HFF-Myc (cell line): Measurements from ENCODE around the gene FAAP24.
"Not testable (repeated sequence)": the region's sequence is repeated elsewhere in the genome, so short reads cannot be mapped to it uniquely, and the experiment has no call there.

Source experiments
- DNase-seq: peaks from one replicate; pipeline ENCODE4 v3.0.0-alpha.2; 2011; ENCODE audit warnings: low read depth; ENCODE audit errors: extremely low read depth
- H3K4me3 ChIP-seq: replicated peaks from 2 replicates; pipeline ENCODE4 v1.5.1; 2011; ENCODE audit warnings: low read depth, mild to moderate bottlenecking, control low read depth, low read length
- TF ChIP-seq, protein P1 (sequence below): IDR thresholded peaks from 2 replicates; pipeline ENCODE4 v1.5.1; 2012; ENCODE audit warnings: mild to moderate bottlenecking, low read depth, low read length, control low read depth; ENCODE audit errors: missing control alignments

FAAP24 gene

DNA sequence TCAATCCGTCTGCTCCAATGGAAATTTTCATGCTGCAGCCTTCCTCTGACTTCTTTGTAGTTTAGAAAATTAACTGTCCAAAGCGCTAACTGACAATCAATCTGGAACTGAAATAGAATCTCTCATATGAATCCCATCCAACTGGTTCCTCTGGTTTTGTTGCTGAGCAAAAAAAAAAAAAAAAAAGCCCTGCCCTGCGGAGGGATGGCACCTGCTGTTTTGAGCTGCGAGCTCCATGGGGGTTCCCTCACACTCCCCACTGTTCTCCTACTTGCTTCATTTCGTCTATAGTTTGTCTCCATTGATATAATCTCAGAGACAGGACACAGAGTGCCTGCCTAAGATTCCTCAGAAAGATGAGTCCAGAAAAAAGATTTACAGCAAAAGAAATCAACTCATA is 33.4 kb downstream of the FAAP24 start:
- H3K4me3 ChIP-seq, result no peak overlapping the region
- no peak for DNase-seq
- TF ChIP-seq, protein P1, sequence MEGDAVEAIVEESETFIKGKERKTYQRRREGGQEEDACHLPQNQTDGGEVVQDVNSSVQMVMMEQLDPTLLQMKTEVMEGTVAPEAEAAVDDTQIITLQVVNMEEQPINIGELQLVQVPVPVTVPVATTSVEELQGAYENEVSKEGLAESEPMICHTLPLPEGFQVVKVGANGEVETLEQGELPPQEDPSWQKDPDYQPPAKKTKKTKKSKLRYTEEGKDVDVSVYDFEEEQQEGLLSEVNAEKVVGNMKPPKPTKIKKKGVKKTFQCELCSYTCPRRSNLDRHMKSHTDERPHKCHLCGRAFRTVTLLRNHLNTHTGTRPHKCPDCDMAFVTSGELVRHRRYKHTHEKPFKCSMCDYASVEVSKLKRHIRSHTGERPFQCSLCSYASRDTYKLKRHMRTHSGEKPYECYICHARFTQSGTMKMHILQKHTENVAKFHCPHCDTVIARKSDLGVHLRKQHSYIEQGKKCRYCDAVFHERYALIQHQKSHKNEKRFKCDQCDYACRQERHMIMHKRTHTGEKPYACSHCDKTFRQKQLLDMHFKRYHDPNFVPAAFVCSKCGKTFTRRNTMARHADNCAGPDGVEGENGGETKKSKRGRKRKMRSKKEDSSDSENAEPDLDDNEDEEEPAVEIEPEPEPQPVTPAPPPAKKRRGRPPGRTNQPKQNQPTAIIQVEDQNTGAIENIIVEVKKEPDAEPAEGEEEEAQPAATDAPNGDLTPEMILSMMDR, result no peak

DNA sequence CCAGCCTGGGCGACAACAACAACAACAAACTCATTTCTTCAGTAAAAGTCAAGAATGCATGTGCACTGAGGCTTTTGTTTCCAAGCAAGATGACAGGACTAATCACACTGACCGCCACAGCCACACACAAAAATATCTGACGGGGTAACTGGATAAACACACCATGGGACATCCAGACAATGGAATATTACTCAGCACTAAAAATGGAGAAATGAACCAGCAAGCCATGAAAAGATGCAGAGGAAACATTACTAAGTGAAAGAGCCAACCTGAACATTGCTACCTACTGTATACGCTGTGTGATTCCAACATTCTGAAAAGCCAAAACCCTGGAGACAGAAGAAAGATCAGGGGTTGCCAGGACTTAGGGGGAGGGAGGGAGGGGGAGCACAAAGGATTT is 36.7 kb downstream of the FAAP24 start:
- TF ChIP-seq, protein P1, result no peak
- no peak overlapping the region for H3K4me3 ChIP-seq
- DNase-seq, result no peak

DNA sequence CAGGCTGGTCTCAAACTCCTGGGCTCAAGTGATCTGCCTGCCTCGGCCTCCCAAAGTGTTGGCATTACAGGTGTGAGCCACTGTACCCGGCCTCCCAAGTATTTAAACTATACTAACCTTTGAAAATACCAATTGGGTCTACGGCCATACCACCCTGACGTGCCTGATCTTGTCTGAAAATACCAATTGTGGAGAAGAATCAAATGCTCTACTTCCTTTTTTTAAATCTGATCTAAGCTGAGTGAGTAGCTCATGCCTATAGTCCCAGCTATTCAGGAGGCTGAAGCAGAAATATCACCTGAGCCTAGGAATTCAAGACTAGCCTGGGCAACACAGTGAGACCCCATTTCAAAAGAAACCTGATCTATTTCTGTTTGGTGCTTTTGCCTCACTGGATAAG is 38.8 kb downstream of the FAAP24 start:
- H3K4me3 ChIP-seq, DNase-seq: not testable (repeated sequence)

DNA sequence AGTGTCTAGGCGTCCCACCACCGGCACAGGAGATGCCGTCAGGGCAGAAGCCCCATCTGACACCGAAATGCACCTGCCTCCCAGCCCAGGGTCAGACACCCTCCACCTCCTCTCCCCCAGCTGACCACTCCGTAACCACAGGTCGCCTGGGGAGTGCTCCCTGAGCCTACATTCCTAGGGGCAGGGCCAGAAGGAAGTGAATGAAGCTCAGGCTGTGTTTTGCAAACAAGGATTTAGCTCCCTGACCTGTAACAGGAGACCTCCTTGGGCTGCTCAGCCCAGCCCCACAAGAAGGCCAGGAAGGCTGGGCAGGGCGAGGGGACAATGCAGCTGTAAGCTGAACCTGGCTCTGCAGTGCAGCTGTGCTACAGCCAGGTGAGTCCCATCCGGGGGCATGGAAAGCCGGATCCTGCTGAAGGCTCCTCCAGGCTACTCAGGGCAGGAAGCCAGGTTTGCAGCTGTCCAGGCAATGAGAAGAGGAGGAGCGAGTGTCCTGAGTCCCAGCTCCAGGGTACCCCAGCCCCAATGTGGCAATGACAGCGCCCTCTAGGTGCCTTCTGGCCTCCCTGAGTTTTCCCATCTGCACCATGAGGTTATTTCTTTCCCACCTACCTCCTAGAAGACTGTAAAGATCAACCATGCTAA is 50.6 kb downstream of the FAAP24 start:
- DNase-seq, result no peak
- no peak overlapping the region for H3K4me3 ChIP-seq
- TF ChIP-seq, protein P1, result no peak

DNA sequence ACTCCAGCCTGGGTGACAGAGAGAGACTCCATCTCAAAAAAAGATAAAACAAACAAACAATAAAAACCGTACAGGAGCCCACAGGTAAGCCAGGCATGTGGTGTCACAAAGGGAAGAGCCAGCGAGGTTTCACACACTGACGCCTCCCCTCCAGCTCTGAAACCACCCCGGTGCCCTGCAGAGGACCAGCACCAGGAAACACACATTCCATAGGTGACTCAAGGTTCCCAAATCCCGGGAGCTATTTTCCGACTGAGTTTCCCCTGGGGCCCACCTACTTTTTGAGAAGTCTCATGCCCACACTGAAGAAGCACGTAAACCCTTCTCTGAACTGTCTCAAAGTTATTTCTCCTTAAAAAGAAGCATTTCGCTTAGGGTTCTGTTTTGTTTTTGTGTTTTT is 52.4 kb downstream of the FAAP24 start:
- TF ChIP-seq, protein P1, result no peak
- no peak overlapping the region for H3K4me3 ChIP-seq
- DNase-seq, result no peak

DNA sequence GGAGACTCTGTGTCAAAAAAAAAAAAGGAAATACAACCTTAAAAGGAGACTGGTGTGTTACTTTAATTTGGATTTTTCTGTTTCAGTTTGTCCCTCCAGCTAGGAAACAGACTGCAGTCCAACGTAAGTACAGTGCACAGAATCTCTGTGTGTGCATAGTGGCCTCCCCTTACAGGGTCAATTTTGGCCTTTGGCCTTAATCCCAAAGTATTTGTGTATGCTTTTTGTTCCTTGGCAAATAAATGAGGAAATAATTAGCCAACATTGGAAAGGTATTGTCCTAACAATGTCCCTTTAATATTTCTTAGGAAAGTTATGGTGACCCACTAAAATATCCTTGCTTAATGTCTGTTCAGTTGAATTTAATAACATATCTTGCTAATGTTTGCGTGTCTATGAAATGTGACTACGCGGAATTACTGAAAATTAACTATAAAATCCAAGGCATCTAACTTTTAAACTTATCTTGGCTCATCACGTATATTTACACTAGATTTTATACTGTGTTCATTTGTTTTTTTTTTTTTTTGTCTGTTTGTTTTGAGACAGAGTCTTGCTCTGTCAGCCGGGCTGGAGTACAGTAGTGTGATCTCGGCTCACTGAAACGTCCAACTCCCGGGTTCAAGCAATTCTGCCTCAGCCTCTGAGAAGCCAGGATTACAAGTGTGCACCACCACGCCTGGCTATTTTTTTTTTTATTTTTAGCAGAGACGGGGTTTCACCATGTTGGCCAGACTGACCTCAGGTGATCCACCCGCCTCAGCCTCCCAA is 53.6 kb downstream of the FAAP24 start:
- DNase-seq, H3K4me3 ChIP-seq: not testable (repeated sequence)

DNA sequence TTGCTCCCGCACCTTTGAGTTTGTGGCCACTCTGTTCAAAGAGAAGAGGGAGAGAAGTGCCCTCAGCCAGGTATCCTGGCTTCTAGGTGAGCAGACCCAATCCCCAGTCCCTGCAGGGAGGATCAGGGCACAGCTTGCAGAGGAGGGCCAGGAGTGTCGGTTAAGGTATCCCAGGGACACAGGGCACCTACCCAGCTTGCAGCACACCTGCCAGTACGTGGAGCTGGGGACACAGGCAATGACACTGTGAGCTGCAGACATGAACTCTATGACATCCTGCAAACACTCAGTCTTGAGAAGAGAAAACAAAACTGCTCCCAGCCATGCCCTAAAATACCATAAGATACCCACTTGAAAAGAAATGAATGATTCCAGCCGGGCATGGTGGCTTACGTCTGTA is 54.6 kb downstream of the FAAP24 start:
- not testable (repeated sequence) for H3K4me3 ChIP-seq

More for the DNA sequence above, 54.6 kb downstream of the FAAP24 start:
- DNase-seq, result not testable (repeated sequence)
